ENCODE data around the gene ACER3.
"Not testable (repeated sequence)": the region's sequence is repeated elsewhere in the genome, so short reads cannot be mapped to it uniquely, and the experiment has no call there.

The ACER3 gene

DNA sequence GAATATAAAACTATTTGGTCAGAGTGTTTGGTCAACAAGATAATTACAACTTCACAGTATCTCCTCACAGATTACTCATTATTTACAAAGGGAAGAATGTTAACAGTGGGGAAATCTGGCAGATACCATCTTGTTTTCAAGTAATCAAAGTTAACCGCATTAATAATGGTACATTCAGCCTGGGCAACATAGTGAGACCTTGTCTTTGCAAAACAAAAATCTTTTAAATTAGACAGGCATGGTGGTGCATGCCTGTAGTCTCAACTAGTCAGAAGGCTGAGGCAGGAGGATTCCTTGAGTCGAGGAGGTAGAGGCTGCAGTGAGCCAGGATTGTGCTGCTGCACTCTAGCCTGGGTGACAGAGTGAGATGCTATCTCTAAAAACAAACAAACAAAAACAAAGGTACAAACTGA lies 78.5 kb downstream of the ACER3 start:
- DNase-seq = no peak

DNA sequence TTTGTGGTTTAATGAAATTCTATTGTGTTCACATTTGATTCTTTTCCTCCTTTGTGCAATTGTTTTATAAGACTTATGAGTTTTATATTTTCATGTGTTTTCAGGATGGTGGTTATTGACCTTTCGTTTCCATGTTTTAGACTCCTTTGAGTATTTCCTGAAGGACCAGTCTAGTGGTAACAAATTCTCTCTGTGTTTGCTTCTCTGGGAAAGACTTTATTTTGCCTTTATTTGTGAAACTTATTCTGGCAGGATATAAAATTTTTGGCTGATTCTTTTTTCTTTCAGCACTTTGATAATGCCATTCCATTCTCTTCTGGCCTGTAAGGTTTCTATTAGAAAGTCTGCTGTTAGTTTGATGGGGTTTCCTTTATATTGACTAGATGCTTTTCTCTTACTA lies 83.5 kb downstream of the ACER3 start:
- DNase-seq = no peak

DNA sequence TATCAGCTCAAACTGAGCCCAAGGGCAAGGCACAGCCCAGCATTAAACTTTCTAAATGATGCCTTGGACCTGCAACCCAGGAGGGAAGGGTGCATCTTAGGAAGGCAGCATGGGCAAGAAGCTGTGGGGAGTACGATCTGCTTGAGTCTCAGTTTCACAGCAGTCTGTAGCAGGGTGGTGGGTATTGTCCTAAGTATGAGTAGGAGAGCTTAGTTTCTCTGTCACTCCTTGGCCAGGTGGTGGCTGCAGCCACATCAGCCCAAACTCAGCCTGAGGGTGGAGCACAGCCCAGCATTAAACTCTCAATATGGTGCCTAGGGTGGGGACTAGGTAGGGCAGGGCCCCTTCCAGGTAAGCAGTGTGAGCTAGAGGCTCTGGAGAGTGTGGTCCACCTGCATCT lies 85.5 kb downstream of the ACER3 start:
- DNase-seq = no peak

DNA sequence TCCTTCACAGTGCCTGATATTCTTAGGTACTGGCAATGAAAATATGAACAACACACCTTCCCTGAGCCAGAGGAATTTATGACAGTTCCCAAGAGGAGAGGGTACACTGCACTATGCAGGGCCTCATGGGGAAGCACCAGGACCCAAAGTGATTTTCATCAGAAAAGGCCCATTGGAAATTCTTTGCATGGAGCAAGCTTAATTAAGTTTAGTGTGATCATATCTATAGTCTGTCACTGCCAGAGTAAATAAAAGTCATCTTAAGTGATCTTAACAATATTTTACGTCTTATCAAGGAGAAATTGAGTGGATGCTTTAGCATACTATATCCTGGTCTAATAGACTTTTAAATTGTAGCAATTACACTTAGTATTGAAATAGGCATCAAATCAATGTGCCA lies 86.5 kb downstream of the ACER3 start:
- DNase-seq = no peak

DNA sequence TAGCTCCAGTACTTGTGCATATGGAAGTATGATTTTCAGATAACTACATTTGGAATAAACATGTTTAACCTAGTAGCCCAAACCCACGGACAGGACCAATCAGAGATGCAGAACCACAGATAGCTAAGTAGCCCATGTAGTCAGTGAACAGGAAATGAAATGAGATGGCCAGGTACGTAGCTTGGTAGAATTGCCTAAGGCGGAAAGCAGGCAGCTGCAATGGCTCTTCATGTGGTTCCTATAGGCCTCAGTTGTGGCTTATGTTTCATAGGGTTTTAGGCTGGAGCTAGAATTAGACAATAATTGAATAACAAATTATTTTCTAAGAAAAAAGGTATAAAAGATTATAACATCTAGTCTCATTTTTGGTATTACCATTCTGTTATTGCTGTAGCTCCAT lies 87.1 kb downstream of the ACER3 start:
- no peak for DNase-seq

DNA sequence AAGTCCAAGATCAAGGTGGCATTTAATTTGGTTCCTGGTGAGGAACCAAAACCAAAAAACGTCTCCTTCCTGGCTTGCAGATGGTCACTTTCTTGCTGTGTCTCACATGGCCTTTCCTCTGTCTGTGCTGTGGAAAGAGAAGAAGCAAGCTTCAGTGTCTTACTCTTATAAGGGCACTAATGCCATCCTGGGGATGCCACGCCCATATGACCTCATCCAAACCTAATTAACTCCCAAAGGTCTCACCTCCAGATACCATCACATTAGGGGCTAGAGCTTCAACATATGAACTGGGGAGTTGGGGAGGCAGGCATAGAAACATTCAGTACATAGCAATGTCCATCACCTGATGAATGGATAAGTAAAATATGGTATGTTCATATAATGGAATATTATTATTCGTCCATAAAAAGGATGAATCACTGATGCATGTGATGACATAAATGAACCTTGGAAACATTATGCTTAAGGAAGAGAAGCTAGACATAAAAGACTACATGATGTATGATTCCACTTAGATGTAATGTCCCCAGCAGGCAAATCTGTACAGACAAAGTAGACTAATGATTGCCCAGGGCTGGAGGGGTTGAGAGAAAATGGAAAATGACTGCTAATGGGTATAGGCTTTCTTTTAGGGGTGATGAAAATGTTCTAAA lies 94.9 kb downstream of the ACER3 start:
- DNase-seq = no peak

DNA sequence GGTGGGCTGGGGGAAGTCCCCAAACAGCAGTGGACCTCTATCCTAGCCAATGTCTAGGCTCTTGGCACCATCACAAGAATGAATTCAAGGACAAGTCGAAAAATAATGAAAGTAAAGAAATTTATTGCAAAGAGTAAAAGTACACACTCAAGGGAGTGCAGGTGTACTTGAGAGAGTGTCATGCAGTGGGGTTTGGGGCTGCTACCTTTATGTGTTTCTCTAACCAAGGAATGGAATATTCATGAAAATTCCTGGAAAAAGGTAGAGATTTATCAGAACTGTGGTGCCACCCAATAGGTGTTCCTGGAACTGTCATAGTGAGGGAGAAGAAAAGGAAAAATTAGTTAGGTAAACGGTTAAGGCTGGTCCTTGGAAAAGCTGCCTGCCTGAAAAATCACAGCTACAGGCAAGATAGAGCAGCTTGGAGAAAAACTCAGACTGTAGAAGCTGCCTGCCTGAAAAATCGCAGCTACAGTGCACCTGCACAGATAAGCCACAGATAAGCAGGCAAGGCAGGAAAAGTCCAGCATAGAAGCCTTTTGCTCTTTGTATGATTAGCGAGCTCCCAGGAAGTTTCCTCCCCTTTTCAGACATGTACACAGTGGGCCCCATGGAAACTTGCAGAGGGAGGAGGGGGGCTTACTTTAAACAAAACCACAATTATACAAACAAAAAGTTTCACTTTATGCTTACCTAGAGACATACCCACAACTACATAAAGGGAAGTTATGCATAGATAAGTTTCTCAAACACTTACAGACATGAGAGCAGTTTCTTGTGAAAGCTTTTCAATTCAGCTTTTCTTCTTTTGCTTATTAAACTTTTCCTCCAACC lies 102.1 kb downstream of the ACER3 start:
- DNase-seq = no peak

DNA sequence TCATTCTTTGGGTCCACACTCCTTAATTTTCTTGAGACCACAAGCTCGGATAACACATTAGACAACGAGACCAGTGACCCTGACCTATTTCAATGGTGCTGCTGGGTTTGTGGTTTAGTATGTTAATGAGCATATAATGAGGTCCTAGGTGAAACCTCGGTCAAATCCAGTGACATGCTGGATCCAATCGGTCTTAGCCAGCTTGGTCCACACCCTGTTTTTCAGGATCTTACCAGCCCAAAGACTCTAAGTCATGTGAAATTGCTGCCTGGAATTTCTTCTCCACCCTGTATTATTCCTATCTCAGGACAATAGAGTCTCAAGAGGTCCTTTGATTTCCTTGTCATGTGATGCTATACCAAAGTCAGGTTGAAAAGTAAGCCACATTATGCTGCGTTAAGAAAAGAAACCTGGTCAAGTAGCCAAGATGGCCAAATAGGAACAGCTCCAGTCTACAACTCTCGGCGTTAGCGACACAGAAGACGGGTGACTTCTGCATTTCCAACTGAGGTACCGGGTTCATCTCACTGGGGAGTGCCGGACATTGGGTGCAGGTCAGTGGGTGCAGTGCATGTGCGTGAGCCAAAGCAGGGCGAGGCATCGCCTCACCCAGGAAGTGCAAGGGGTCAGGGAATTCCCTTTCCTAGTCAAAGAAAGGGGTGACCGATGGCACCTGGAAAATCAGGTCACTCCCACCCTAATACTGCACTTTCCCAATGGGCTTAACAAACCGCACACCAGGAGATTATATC lies 102.9 kb downstream of the ACER3 start:
- DNase-seq = not testable (repeated sequence)

DNA sequence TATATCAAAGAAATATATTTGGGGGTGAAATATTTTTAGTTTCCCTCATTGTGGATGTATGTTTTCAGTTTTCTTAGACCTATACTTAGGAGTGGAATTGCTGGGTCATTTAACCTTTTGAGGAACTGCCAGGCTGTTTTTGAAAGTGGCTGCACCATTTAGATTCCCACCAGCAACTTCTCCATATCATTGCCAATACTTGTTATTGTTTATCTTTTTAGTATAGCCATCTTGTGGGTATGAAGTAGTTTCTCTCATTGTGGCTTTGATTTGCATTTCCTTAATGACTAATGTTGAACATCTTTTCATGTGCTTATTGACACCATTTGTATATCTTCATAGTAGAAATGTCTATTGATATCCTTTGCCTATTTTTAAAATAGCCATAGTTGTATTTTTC lies 111.3 kb downstream of the ACER3 start:
- no peak for DNase-seq

DNA sequence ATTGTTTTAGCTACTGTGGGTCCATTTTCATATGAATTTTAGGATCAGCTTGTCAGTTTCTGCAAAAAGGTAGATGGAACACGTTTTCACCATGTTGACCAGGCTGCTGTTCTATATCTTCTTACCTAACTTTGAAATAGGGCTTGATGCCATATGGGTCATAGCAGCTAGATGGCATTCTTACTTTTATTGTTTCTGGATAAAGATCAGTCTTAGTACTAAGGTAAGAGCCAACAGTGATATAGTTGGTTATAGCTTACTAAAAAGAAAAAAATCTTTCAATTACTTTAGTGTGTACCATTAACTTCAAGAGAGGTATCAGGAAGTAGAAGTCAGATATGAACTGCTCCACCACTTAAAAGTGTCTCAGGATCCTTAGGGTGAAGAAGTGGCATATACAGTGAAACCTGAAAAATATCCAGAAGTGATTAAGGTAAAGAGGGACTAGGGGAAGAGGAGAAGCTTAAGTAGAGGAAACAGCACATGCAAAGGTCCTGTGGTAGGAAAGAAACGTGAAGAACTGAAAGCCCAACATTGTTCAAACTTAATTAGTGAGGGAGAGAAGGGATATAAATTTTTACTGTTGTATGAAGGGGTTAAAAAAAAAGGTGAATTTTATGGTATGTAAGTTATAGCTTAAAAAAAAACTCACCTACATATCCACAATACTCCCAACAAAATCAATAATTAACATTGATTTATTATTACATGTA lies 113.6 kb downstream of the ACER3 start:
- DNase-seq = no peak

DNA sequence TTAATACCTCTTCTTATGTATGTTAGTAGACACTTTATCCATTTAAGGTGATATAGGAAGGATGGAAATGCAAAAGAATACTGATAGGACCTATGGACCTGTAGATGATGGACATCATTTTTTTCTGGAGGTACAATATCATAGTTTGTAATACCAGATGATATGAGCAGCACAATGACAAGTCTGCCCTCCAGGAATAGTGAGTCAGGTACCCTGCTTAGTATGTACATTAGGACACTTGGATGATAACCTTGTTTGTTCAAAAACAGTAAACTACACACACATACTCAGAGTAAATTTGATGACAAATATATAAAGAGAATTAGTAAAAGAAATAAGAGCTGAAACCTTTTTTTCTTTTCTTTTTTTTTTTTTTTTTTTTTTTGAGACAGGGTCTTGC lies 114.8 kb downstream of the ACER3 start:
- DNase-seq = no peak

DNA sequence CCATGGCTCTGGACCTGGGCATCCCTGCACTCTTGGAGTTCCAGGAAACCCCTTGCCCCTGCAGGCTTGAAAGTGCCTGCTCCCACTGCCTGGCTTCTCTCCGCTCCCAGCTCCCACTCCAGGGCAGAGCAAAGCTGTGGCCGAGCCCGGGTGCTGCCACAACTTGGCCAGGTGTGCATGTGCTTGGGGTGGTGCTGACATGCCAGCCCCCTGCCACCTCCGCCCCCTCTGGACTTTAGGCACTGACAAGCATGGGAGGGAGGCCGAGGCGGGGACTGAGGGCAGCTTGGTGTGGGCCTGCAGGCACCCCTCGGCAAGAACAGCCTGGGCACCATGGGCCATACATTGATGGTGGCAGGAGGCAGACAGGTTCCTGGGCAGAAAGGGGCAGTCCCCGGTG lies 117.1 kb downstream of the ACER3 start:
- no peak for DNase-seq

DNA sequence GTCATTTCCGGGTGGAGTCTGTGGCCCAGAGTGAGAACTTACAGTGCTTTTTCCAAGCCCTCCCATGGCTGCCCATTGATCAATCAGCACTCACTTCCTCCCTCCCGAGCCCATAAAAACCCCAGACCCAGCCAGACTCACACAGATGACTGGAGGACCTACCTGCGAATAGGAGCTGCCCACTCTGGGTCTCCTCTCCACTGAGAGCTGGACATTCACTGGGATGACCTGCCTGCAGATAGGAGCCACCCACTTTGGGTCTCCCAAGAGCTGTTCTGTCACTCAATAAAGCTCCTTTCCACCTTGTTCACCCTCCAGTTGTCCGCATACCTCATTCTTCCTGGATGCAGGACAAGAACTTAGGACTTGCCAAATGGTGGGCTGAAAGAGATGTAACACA lies 117.5 kb downstream of the ACER3 start:
- no peak for DNase-seq

DNA sequence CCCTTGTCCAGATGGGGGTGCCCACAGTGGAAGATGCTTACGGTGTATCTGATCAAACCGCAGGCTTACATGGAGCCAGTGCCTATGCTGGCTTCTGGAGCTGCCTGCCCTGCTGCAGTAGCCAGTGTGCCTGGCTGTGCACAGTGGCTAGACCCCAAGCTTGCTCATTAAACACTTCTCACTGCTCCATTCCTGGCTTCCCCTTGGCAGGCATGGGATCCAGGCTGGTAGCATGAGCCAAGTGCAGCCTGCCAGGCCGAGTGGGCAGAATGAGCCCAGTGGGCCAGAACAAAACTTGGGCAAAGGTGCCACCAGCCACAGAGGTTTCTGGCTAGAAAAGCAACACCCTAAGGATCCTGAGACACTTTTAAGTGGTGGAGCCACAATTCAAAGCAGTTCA lies 118.1 kb downstream of the ACER3 start:
- no peak for DNase-seq

DNA sequence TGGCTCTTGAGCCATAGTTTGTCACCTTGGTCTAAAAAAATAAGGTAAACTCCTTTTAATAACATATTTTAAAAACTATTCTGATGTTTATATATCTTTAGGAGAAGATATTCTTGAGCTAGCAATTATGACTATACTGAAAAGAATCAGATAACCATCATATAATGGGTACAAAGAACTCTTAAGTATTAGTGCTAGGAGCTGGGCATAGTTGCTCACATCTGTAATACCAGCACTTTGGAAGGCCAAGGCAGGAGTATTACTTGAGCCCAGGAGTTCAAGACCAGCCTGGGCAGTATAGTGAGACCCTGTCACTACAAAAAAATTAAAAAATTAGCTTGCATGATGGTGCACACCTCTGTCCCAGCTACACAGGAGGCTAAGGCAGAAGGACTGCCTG lies 119.5 kb downstream of the ACER3 start:
- DNase-seq = no peak

DNA sequence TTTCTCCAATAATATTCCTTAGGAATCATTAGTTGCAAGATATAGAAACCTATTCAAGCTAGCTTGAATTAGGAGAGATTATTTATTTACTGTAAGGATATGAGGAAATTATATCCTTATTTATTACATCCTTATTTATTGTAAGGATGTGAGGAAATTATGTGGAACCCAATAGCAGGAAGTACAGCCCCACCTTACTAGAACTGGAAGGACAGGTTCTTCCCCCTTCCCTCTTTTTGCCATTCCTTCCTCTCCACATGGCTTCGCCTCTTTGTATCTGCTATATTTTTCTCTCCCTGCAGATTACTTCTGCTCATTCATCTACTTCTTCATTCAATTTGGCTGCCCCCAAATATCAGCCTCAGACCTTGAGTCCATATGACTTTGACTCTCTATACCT lies 124.0 kb downstream of the ACER3 start:
- no peak for DNase-seq

DNA sequence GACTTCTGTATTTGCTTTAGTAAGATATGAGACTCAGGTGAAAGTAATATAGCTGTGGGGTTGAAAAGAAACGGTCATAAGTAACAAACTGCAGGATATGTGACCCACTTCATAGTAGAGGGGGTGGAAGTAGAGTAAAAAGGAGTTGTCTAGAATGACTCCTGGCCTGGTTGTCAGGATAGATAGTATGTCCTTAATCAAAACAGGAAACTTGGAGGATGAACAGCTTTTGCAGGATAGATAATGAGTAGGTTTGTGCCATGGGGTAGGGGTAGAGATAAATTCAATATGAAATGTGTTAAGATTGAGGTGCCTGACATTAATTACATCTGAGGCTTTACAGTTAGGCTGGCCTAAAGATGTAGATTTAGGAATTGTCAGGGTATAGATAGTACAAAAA lies 126.5 kb downstream of the ACER3 start:
- DNase-seq = no peak

DNA sequence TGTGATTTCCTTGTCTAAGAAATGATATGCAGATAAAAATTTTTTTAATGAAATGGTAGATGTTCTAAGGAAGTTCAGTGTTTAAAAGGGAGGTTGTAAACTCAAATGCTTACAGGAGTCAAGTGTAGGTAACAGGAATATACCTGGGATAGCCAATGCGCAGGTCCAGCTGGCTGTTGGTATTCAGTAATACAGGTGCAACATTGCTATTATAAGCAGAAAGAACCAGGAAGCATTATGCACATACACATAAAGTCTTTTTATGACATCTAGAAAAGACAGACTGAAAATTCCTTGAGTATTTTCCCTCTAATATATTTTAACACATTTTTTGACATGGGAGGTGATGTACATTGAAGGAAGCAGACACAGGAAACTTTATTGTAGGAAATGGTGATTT lies 129.9 kb downstream of the ACER3 start:
- no peak for DNase-seq

DNA sequence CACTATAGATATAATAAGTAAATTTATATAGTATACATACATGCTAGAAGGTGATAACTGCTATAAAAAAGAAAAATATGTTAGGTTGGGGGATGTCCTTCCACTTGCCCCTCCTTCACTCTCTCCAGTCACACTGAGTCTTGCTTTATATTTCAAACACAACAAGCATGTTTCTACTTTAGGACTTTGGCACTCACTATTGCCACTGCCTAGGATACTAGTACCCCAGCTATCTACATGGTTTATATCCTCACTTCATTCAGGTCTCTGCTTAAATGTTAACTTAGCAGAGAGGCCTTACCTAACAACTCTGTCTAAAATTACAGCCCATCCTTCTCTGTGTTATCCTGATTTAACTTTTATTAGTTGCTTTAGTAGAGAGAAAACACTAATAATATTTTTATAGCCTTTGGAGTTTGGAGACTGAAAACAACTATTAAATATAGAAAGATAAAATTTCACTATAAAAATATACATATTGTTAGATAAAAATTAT lies 134.4 kb downstream of the ACER3 start:
- no peak for DNase-seq

DNA sequence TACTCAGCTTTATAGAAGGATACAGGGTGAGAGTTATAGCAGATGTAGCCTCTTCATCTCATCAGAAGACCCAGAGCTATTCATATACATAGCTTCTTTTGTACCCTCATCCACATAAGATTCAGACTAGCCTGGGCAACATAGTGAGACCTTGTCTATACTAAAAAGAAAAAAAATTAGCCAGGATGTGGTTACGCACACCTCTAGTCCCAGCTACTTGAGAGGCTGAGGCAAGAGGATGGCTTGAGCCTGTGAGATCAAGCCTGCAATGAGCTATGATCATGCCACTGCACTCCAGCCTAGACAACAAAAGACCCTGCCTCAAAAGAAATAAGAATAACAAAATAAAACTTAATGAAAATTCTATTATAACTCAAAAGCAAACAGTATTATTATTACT lies 136.8 kb downstream of the ACER3 start:
- DNase-seq = no peak

DNA sequence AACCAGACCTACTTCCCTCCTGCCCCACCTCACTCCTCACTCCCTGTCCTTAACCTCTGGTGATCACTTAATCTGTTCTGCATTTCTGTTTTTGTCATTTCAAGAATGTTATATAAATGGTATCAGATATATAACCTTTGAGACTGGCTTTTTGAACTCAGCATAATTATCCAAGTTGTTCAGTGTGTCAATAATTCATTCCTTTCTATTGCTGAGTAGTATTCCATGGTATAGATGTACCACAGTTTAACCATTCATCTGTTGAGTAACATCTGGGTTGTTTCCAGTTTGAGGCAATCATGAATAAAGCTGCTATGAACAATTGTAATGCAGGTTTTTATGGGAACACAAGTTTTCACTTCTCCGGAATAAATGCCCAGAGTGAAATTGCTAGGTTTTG lies 138.9 kb downstream of the ACER3 start:
- DNase-seq = no peak

DNA sequence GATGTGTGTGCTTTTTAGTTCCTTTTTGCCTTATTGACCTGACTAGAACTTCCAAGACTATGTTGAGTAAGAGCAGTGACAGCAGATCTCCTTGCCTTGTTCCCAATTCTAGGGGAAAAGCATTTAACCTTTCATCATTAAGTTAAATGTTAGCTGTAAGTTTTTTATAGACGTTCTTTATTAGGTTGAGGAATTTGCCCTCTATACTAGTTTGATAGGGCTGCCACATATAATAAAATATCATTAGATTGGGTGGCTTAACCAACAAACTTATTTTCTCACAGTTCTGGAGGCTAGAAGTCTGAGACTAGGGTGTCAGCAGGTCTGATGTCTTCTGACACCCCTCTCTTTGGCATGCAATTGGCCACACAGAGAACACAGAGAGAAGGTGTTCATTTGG lies 140.9 kb downstream of the ACER3 start:
- DNase-seq = no peak

DNA sequence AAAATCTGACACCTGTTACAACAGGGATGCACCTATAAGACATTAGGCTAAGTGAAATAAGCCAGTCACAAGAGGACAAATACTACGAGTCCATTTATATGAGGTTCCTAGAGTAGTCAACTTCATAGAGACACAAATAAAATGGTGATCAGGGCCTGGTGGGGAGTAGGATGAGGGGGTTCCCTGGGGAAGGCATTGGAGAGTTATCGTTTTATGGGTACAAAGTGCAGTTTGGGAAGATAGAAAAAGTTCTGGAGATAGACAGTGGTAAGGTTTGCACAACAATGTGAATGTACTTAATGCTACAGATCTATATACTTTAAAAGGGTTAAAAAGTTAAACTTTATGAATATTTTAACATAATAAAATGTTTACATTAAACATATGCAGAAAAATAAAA lies 142.1 kb downstream of the ACER3 start:
- DNase-seq = no peak
